H1 (cell line): ENCODE measurements around the gene CGGBP1. TPM values are rescaled to one million over a fixed set of nuclear protein-coding genes. Genes with fewer than 3 reads are reported as not detected.

ENCODE experiments used
- GTF2F1 ChIP-seq: IDR thresholded peaks from 2 replicates; pipeline ENCODE4 v1.6.1; 2012; ENCODE audit warnings: low read depth, low read length, improper control_type of control experiment, borderline replicate concordance
- RNF2 ChIP-seq: fragments of 200-900, 300-1000 bp; sonication (generic); IDR thresholded peaks from 2 replicates; pipeline ENCODE4 v1.7.1; 2016; ENCODE audit warnings: borderline replicate concordance, low read depth, mild to moderate bottlenecking, antibody characterized with exemption, low read length; ENCODE audit not compliant: poor library complexity, severe bottlenecking; ENCODE audit errors: missing control alignments
- polyA plus RNA-seq, 7 experiments: library from polyadenylated mRNA; depleted of rRNA in 3 of 7; stranded (reverse) in 5 of 7; unstranded in 2 of 7; fragments of >200 nt in 5 of 7; fragments of 200-250 nt in 2 of 7; gene quantifications; 1 replicate in 5 of 7; 2 replicates in 1 of 7; 4 replicates in 1 of 7; pipeline versions ENCODE4 v1.2.1 to v1.2.3, GENCODE V29; 2011 to 2013; ENCODE audit warnings: missing spikeins in 2 of 7, mixed read lengths in 2 of 7
- total RNA-seq: library from RNA; stranded (reverse); fragmentation: NEBNext Ultra II Directional; extraction: Animal tissue kit (Norgen Biotek cat#: 25700); gene quantifications from 2 replicates; pipeline ENCODE4 v1.2.1, GENCODE V29; 2021
- TF ChIP-seq, protein P1 (sequence below): fragments of 300-600 bp; sonication (generic); IDR thresholded peaks from 2 replicates; pipeline ENCODE4 v1.7.1; 2012; ENCODE audit warnings: low read length, moderate library complexity, mild to moderate bottlenecking, inconsistent platforms; ENCODE audit not compliant: insufficient replicate concordance
- TF ChIP-seq, protein P2 (sequence below): IDR thresholded peaks from 2 replicates; pipeline ENCODE4 v1.6.1; 2011; ENCODE audit warnings: low read depth, mild to moderate bottlenecking, low read length; ENCODE audit not compliant: insufficient read depth

CGGBP1 gene
- total and polyA plus RNA-seq, 2 of the 8 experiments (the other 6 are each of a cell fraction or from before 2014, with no cell fraction given), result 22.9 to 61.4 TPM

DNA sequence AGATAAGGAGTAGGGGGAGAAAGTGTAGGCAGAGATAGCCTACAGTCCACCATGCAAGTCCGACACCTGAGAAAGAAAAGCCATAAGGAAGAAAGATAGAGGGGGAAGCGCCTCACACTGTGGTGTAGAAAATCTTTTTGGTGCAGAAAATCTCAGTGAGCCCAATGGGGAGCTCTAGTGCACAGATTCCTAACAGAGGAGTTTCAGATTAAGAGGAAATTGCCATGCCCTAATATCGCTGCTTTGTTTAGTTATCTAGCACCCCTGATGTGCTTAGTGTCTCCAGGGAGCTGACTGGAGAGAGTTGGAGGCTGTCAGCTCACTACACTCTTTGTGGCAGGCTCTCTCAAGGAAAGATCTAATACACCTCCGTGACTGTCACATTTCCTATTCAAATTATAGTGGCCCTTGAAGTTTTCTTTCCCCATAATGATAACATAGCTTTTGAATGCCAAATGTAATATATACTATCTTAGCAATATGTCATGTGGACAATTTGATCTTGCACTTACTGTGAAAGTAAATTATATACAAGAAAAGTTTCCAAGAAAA lies 33.7 kb downstream of the CGGBP1 start (continued):
- TF ChIP-seq, protein P1, sequence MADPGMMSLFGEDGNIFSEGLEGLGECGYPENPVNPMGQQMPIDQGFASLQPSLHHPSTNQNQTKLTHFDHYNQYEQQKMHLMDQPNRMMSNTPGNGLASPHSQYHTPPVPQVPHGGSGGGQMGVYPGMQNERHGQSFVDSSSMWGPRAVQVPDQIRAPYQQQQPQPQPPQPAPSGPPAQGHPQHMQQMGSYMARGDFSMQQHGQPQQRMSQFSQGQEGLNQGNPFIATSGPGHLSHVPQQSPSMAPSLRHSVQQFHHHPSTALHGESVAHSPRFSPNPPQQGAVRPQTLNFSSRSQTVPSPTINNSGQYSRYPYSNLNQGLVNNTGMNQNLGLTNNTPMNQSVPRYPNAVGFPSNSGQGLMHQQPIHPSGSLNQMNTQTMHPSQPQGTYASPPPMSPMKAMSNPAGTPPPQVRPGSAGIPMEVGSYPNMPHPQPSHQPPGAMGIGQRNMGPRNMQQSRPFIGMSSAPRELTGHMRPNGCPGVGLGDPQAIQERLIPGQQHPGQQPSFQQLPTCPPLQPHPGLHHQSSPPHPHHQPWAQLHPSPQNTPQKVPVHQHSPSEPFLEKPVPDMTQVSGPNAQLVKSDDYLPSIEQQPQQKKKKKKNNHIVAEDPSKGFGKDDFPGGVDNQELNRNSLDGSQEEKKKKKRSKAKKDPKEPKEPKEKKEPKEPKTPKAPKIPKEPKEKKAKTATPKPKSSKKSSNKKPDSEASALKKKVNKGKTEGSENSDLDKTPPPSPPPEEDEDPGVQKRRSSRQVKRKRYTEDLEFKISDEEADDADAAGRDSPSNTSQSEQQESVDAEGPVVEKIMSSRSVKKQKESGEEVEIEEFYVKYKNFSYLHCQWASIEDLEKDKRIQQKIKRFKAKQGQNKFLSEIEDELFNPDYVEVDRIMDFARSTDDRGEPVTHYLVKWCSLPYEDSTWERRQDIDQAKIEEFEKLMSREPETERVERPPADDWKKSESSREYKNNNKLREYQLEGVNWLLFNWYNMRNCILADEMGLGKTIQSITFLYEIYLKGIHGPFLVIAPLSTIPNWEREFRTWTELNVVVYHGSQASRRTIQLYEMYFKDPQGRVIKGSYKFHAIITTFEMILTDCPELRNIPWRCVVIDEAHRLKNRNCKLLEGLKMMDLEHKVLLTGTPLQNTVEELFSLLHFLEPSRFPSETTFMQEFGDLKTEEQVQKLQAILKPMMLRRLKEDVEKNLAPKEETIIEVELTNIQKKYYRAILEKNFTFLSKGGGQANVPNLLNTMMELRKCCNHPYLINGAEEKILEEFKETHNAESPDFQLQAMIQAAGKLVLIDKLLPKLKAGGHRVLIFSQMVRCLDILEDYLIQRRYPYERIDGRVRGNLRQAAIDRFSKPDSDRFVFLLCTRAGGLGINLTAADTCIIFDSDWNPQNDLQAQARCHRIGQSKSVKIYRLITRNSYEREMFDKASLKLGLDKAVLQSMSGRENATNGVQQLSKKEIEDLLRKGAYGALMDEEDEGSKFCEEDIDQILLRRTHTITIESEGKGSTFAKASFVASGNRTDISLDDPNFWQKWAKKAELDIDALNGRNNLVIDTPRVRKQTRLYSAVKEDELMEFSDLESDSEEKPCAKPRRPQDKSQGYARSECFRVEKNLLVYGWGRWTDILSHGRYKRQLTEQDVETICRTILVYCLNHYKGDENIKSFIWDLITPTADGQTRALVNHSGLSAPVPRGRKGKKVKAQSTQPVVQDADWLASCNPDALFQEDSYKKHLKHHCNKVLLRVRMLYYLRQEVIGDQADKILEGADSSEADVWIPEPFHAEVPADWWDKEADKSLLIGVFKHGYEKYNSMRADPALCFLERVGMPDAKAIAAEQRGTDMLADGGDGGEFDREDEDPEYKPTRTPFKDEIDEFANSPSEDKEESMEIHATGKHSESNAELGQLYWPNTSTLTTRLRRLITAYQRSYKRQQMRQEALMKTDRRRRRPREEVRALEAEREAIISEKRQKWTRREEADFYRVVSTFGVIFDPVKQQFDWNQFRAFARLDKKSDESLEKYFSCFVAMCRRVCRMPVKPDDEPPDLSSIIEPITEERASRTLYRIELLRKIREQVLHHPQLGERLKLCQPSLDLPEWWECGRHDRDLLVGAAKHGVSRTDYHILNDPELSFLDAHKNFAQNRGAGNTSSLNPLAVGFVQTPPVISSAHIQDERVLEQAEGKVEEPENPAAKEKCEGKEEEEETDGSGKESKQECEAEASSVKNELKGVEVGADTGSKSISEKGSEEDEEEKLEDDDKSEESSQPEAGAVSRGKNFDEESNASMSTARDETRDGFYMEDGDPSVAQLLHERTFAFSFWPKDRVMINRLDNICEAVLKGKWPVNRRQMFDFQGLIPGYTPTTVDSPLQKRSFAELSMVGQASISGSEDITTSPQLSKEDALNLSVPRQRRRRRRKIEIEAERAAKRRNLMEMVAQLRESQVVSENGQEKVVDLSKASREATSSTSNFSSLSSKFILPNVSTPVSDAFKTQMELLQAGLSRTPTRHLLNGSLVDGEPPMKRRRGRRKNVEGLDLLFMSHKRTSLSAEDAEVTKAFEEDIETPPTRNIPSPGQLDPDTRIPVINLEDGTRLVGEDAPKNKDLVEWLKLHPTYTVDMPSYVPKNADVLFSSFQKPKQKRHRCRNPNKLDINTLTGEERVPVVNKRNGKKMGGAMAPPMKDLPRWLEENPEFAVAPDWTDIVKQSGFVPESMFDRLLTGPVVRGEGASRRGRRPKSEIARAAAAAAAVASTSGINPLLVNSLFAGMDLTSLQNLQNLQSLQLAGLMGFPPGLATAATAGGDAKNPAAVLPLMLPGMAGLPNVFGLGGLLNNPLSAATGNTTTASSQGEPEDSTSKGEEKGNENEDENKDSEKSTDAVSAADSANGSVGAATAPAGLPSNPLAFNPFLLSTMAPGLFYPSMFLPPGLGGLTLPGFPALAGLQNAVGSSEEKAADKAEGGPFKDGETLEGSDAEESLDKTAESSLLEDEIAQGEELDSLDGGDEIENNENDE, result no peak
- TF ChIP-seq, protein P2, sequence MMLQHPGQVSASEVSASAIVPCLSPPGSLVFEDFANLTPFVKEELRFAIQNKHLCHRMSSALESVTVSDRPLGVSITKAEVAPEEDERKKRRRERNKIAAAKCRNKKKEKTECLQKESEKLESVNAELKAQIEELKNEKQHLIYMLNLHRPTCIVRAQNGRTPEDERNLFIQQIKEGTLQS, result no peak
- TF ChIP-seq RNF2 (no peak), GTF2F1 (no peak)
